MM.1S (cell line): ENCODE measurements around the gene RAB38.

ENCODE experiments used
- DNase-seq: peaks from one replicate; pipeline ENCODE4 v3.0.0-alpha.2; 2015
- H2AFZ ChIP-seq: fragments of 300-600 bp; sonication (generic); 2 replicates; pipeline ENCODE4 v1.6.0; 2016; ENCODE audit warnings: antibody characterized with exemption, low read length
- H3F3A ChIP-seq: fragments of 300-600 bp; sonication (generic); 2 replicates; pipeline ENCODE4 v1.6.1; 2016; ENCODE audit warnings: mild to moderate bottlenecking, antibody characterized with exemption, low read length, moderate library complexity, mixed read lengths; ENCODE audit not compliant: insufficient read depth
- H3K27ac ChIP-seq: fragments of 300-600 bp; sonication (generic); 2 replicates; pipeline ENCODE4 v1.5.1; 2016; ENCODE audit warnings: mild to moderate bottlenecking, low read length
- H3K27me3 ChIP-seq: fragments of 300-600 bp; sonication (generic); replicated peaks from 2 replicates; pipeline ENCODE4 v1.6.0; 2016; ENCODE audit warnings: low read length; ENCODE audit not compliant: insufficient read depth
- H3K36me3 ChIP-seq: fragments of 300-600 bp; sonication (generic); replicated peaks from 2 replicates; pipeline ENCODE4 v1.6.1; 2016; ENCODE audit warnings: mild to moderate bottlenecking, low read length, mixed read lengths; ENCODE audit not compliant: insufficient read depth
- H3K4me1 ChIP-seq: fragments of 300-600 bp; sonication (generic); 2 replicates; pipeline ENCODE4 v1.6.1; 2016; ENCODE audit warnings: low read length, mixed read lengths
- H3K4me2 ChIP-seq: fragments of 300-600 bp; sonication (generic); 2 replicates; pipeline ENCODE4 v1.6.0; 2016; ENCODE audit warnings: low read depth, low read length
- H3K4me3 ChIP-seq: fragments of 300-600 bp; sonication (generic); 2 replicates; pipeline ENCODE4 v1.5.1; 2016; ENCODE audit warnings: low read length, mixed read lengths
- H3K79me2 ChIP-seq: fragments of 300-600 bp; sonication (generic); 2 replicates; pipeline ENCODE4 v1.6.1; 2016; ENCODE audit warnings: mixed run types, low read length, mixed read lengths
- H3K9ac ChIP-seq: fragments of 300-600 bp; sonication (generic); 2 replicates; pipeline ENCODE4 v1.6.1; 2016; ENCODE audit warnings: low read length, mixed read lengths
- H3K9me2 ChIP-seq: fragments of 300-600 bp; sonication (generic); replicated peaks from 2 replicates; pipeline ENCODE4 v1.6.1; 2016; ENCODE audit warnings: mild to moderate bottlenecking, low read length, mixed read lengths; ENCODE audit not compliant: insufficient read depth
- H3K9me3 ChIP-seq: fragments of 300-600 bp; sonication (generic); replicated peaks from 2 replicates; pipeline ENCODE4 v1.6.1; 2016; ENCODE audit warnings: mild to moderate bottlenecking, low read length, mixed read lengths; ENCODE audit not compliant: insufficient read depth
- H4K20me1 ChIP-seq: fragments of 300-600 bp; sonication (generic); 2 replicates; pipeline ENCODE4 v1.6.1; 2016; ENCODE audit warnings: mild to moderate bottlenecking, low read length, moderate library complexity, mixed read lengths; ENCODE audit not compliant: insufficient read depth
- CTCF ChIP-seq: fragments of 300-600 bp; sonication (generic); IDR thresholded peaks from 2 replicates; pipeline ENCODE4 v1.5.1; 2016; ENCODE audit warnings: antibody characterized with exemption, low read length, mixed read lengths
- EZH2 ChIP-seq: fragments of 300-600 bp; sonication (generic); optimal IDR thresholded peaks from 2 replicates; pipeline ENCODE3; 2017; ENCODE audit warnings: low read depth, mild to moderate bottlenecking, antibody characterized with exemption, low read length, mixed read lengths
- EZH2phosphoT487 ChIP-seq: fragments of 300-600 bp; sonication (generic); IDR thresholded peaks from 2 replicates; pipeline ENCODE4 v1.6.1; 2018; ENCODE audit warnings: antibody characterized with exemption, low read length

Gene RAB38

DNA sequence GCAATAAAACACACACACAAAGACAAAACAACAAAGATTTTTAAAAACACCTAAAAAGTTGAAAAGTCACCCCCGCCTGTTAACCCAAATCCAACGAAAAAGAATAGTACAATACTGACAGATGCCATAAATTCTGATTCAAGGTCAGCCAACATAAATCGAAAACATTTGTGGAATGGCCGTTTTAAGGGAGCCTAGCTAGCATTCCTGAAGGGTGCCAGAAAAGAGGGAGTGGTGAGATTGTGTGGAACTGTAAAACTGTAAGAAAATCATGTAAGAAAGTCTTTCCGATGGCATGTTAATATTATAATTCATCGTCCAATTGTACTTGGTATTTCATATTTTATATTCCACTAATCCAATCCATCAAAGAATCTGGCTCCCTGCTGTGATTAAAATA is 75.1 kb downstream of the RAB38 start:
- no peaks in the 10 kb centered on the region for H3K27me3 ChIP-seq
- no peaks in the 10 kb centered on the region for H3K9me2 ChIP-seq
- no peaks in the 10 kb centered on the region for H3K9me3 ChIP-seq
- H3K79me2 ChIP-seq, result no peaks in the 10 kb centered on the region
- no peak overlapping the region for H3K4me3 ChIP-seq
- no peak for DNase-seq
- no peak overlapping the region for H2AFZ ChIP-seq
- H3K4me1 ChIP-seq, result no peaks in the 10 kb centered on the region
- H4K20me1 ChIP-seq, result no peaks in the 10 kb centered on the region
- H3K27ac ChIP-seq, result no peak overlapping the region
- no peaks in the 10 kb centered on the region for H3K36me3 ChIP-seq
- no peak overlapping the region for H3K9ac ChIP-seq
- TF ChIP-seq CTCF, result no peak
- TF ChIP-seq EZH2phosphoT487, result no peak
- no peak for TF ChIP-seq EZH2
- H3K4me2 ChIP-seq, result no peak overlapping the region
- H3F3A ChIP-seq, result no peaks in the 10 kb centered on the region

DNA sequence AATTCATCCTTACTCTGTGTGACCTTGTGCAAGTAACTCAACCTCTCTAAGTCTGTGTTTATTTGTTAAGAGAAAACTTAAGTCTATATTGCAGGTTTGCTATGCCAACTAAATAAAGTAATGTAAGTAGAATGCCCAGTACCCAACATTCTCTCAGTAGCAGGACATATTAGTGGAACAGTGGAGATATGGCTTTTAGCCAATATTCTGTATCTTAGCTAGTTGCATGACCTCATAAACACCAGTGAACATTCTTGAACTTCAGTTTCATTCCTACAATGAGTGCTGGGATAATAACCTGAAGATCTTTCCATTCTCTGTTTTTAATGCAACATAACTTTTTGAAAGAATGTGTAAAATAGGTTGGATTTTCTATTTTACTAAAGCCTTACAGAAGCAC is 77.0 kb downstream of the RAB38 start:
- no peaks in the 10 kb centered on the region for H3K79me2 ChIP-seq
- no peaks in the 10 kb centered on the region for H3K36me3 ChIP-seq
- H3K9me3 ChIP-seq, result no peaks in the 10 kb centered on the region
- H4K20me1 ChIP-seq, result no peaks in the 10 kb centered on the region
- no peak overlapping the region for H2AFZ ChIP-seq
- no peak overlapping the region for H3K27ac ChIP-seq
- H3K4me2 ChIP-seq, result no peak overlapping the region
- H3K4me3 ChIP-seq, result no peak overlapping the region
- H3K9ac ChIP-seq, result no peak overlapping the region
- H3K27me3 ChIP-seq, result no peaks in the 10 kb centered on the region
- H3K4me1 ChIP-seq, result no peaks in the 10 kb centered on the region
- no peak for DNase-seq
- no peaks in the 10 kb centered on the region for H3F3A ChIP-seq
- TF ChIP-seq EZH2 (no peak), EZH2phosphoT487 (no peak), CTCF (no peak)
- no peaks in the 10 kb centered on the region for H3K9me2 ChIP-seq

DNA sequence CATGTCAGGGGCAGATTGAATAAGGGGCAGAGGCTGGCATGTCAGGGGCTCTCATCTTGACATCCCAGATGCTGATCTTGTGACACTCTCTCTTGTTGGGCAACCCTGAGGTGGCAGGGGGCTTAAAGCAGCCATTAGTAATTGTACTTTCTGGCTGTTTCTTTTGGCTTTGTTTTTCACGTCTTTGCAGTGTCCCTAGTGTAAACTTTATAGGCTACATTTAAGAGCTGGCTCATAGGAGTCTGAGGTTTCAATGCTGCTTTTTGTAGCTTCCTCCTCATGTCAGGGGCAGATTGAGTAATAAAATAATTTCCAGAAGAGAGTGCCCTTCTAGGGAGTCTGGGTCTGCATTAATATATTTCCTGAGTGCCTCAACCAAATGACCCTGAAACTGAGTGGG is 86.1 kb downstream of the RAB38 start:
- no peak for DNase-seq
- no peaks in the 10 kb centered on the region for H3K4me1 ChIP-seq
- no peaks in the 10 kb centered on the region for H3K36me3 ChIP-seq
- no peaks in the 10 kb centered on the region for H3K27me3 ChIP-seq
- TF ChIP-seq EZH2phosphoT487 (no peak), EZH2 (no peak), CTCF (no peak)
- H3K79me2 ChIP-seq, result no peaks in the 10 kb centered on the region
- H2AFZ ChIP-seq, result no peak overlapping the region
- no peak overlapping the region for H3K27ac ChIP-seq
- no peaks in the 10 kb centered on the region for H3K9me3 ChIP-seq
- H3K9me2 ChIP-seq, result no peaks in the 10 kb centered on the region
- no peaks in the 10 kb centered on the region for H4K20me1 ChIP-seq
- no peaks in the 10 kb centered on the region for H3F3A ChIP-seq
- no peak overlapping the region for H3K4me3 ChIP-seq
- no peak overlapping the region for H3K9ac ChIP-seq
- H3K4me2 ChIP-seq, result no peak overlapping the region

- Histone ChIP-seq H3F3A (no peaks in the 10 kb centered on the region), H3K4me1 (no peaks in the 10 kb centered on the region), H3K4me2 (no peak overlapping the region), H4K20me1 (no peaks in the 10 kb centered on the region), H3K9me3 (no peaks in the 10 kb centered on the region), H3K9me2 (no peaks in the 10 kb centered on the region), H3K9ac (no peak overlapping the region), H2AFZ (no peak overlapping the region), H3K79me2 (no peaks in the 10 kb centered on the region), H3K4me3 (no peak overlapping the region), H3K36me3 (no peaks in the 10 kb centered on the region), H3K27me3 (no peaks in the 10 kb centered on the region), H3K27ac (no peak overlapping the region)
- TF ChIP-seq CTCF (no peak), EZH2phosphoT487 (no peak), EZH2 (no peak)
- no peak for DNase-seq
Observed at GRCh38 chr11:88087337-88087736, 87.9 kb downstream of the RAB38 start.
